HL-60 (cell line): ENCODE measurements around the gene FMNL2.

Experiments
- CTCF ChIP-seq: IDR thresholded peaks from one replicate; pipeline ENCODE4 v1.5.1; 2011; ENCODE audit warnings: low read length, control low read depth, inconsistent platforms; ENCODE audit not compliant: insufficient read depth
- POLR2AphosphoS5 ChIP-seq: IDR thresholded peaks from 2 replicates; pipeline ENCODE4 v1.6.1; 2012; ENCODE audit warnings: low read depth

- no peak for TF ChIP-seq POLR2AphosphoS5
- TF ChIP-seq CTCF: no peak
Measured at GRCh38 chr2:152389483-152389882, 54.5 kb downstream of the FMNL2 start.
